Pancreas (tissue), 10 donors: ENCODE results near the gene FURIN. TPM values are rescaled to one million over a fixed set of nuclear protein-coding genes. Genes with fewer than 3 reads are reported as not detected.
A peak's percentile ranks its signal among the peaks of the same experiment; 100 is the strongest.

ENCODE experiments used
- ATAC-seq, 4 donors: fragments of 200-7000 bp; cut with Tn5 transposase; one replicate each; pipeline versions ENCODE4 v1.8.0 to v1.9.1; 2020; ENCODE audit warnings: mild to moderate bottlenecking in 4 of 4, moderate library complexity in 4 of 4
- DNase-seq, 6 donors: peaks; one replicate each; pipeline ENCODE4 v3.0.0-alpha.2; 2020
- FAIRE-seq: peaks from 2 replicates; lab custom pipeline; 2012; peaks lifted over from hg19 to GRCh38; lab: Jason Lieb, UNC
- H3K27ac ChIP-seq, 4 donors: fragments of 200-600 bp; sonication (generic); 1 replicate in 3 of 4; 2 replicates in 1 of 4; pipeline versions ENCODE4 v1.5.0 to v1.8.0; 2020
- H3K27me3 ChIP-seq, 4 donors: fragments of 200-600 bp; one replicate each; pipeline ENCODE4 v1.8.0; 2021
- H3K36me3 ChIP-seq, 3 donors: fragments of 200-600 bp; sonication (generic) in 1 of 3; one replicate each; pipeline versions ENCODE4 v1.5.0 to v1.8.0; 2020 to 2021
- H3K4me1 ChIP-seq, 3 donors: fragments of 200-600 bp; one replicate each; pipeline ENCODE4 v1.8.0; 2021
- H3K4me3 ChIP-seq, 4 donors: fragments of 200-600 bp; sonication (generic) in 2 of 4; one replicate each; pipeline versions ENCODE4 v1.5.0 to v1.8.0; 2020 to 2021
- H3K9me3 ChIP-seq, 4 donors: fragments of 200-600 bp; one replicate each; pipeline ENCODE4 v1.8.0; 2021
- WGBS, 2 donors: extraction: QIAGEN DNeasy Blood & Tissue Kit; methylation state at CpG; one replicate each; pipeline ENCODE4 v1.1.7; 2013; 5-methylcytosine and 5-hydroxymethylcytosine counted together
- intact Hi-C, 3 donors: fragments of 100-400 bp; cut with DNase I; formaldehyde crosslinking; loops; one replicate each; pipeline versions ENCODE4 v1.11.1 to v1.14.2; 2022
- polyA plus RNA-seq, 2 donors: library from polyadenylated mRNA; stranded (reverse); fragments of 200-250 nt; gene quantifications; one replicate each; pipeline ENCODE4 v1.2.3, GENCODE V29; 2013
- total RNA-seq, 6 donors: library from RNA; stranded (reverse); fragmentation: NEBNext Ultra II Directional in 4 of 6; extraction: Animal tissue kit (Norgen Biotek cat#: 25700) in 4 of 6; gene quantifications; one replicate each; pipeline versions ENCODE4 v1.2.1 to v1.2.4, GENCODE V29; 2021 to 2023
- TF ChIP-seq, protein P1 (sequence below), 4 donors: fragments of 200-600 bp; sonication (generic) in 3 of 4; IDR thresholded peaks; one replicate each; pipeline versions ENCODE4 v1.5.0 to v1.8.0; 2021; ENCODE audit warnings: antibody characterized with exemption in 4 of 4
- donor health status: healthy with polysubstance abuse.
- donor health status: DM: no; HTN: no; CAD: no; lungs with moderate emphysema.
- donor health status: DM: no; HTN: no; CAD: no.
- donor health status: control.
- donor health status: control.
- donor health status: Bipolar disorder and iron deficiency.
- donor health status: DM: yes; HTN: yes; CAD: no.
- donor health status: DM: no; HTN: no; CAD: no.
- donor health status: DM: no; HTN: no; CAD: no.
- donor health status: DM: yes; HTN: yes; CAD: no.

Gene FURIN
- total and polyA plus RNA-seq, 8 donors, result 50.3 to 106 (median 84.2) TPM

DNA sequence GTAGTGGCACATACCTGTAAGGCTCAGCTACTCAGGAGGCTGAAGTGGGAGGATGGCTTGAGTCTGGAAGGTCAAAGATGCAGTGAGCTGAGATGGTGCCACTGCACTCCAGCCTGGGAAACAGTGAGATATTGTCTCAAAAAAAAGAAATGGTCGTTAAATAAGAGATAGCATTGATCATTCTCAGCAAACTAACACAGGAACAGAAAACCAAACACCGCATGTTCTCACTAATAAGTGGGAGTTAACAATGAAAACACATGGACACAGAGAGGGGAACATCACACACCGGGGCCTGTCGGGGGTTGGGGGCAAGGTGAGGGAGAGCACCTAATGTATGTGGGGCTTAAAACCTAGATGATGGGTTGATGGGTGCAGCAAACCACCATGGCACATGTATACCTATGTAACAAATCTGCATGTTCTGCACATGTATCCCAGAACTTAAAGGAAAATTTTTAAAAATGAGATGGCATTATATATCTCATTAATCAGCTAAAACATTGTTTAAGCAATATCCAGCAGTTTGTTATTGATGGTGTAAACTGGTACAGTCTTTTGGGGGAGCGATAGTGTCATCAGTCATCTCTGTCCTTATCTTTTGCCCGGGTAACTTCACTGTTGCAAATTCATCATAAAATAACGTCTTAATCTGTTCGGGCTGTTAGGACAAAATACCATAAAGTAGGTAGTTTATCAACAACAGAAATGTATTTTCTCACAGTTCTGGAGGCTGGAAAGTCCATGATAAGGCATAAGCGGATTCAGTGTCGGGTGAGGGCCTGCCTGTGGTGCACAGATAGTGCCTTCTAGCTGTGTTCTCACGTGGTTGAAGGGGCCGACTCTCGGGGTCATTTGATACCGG, 33.0 kb downstream of the FURIN start:
- Histone ChIP-seq H3K27me3 (no peaks in the 10 kb centered on the region), H3K4me1 (peaks cover 10 to 33% (median 15%) of the 10 kb centered on the region in 3 donors), H3K27ac (peak overlapping the region; percentile 80 to 92 (median 86)), H3K36me3 (peaks cover 0 to 7% (median under 1%) of the 10 kb centered on the region in 3 donors), H3K9me3 (no peaks in the 10 kb centered on the region), H3K4me3 (peak overlapping the region in 3 of 4 donors; percentile 18 to 82 (median 63))
- FAIRE-seq, result no peak
- intact Hi-C loops, result no loop called here
- ATAC-seq, result no peak
- DNase-seq, result peak in 1 of 6 donors; percentile 23
- TF ChIP-seq, protein P1, sequence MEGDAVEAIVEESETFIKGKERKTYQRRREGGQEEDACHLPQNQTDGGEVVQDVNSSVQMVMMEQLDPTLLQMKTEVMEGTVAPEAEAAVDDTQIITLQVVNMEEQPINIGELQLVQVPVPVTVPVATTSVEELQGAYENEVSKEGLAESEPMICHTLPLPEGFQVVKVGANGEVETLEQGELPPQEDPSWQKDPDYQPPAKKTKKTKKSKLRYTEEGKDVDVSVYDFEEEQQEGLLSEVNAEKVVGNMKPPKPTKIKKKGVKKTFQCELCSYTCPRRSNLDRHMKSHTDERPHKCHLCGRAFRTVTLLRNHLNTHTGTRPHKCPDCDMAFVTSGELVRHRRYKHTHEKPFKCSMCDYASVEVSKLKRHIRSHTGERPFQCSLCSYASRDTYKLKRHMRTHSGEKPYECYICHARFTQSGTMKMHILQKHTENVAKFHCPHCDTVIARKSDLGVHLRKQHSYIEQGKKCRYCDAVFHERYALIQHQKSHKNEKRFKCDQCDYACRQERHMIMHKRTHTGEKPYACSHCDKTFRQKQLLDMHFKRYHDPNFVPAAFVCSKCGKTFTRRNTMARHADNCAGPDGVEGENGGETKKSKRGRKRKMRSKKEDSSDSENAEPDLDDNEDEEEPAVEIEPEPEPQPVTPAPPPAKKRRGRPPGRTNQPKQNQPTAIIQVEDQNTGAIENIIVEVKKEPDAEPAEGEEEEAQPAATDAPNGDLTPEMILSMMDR (IDR thresholded peaks at IDR 0.05), result no peak
- 31 to 33% methylated on average over 14 of the region's 14 CpGs for WGBS, 2 donors

DNA sequence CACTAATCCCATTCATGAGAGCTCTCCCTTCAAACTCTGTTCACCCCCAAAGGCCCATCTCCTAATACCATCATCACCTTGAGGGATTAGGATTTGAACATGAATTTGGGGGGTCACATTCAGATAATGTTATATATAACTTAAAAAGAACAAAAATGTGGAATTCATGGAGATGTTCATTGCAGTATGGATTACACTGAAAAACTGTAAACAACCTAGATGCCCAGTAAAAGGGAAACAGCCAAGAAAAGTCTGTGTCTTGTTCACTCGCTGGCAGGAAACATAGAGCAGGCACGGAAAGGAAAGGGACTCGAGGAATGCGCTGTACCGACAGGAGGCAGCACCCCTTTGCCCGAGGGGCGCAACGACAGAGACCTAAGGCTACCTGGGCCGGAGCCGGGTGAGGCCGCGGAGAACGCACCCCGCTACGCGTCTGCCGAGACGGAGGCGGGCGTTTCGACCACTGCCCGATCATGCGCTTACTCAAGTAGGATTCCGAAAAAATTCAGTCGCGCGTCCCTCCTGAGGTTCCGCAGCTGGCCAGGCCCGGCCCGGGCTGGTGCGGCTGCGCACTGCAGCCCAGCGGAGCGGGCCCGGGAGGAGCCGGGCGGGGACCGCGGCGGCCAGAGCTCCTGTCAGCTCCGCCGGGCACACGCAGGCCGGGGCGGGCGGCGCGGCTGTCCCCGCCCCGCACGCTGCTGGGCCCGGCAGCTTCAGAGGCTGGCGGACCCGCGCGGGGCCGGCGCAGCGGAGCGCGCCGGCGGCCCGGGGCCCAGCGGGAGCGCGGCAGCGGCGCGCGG, 33.9 kb downstream of the FURIN start:
- intact Hi-C loops, result no loop called here
- no peaks in the 10 kb centered on the region for H3K9me3 ChIP-seq
- FAIRE-seq, result no peak

DNA sequence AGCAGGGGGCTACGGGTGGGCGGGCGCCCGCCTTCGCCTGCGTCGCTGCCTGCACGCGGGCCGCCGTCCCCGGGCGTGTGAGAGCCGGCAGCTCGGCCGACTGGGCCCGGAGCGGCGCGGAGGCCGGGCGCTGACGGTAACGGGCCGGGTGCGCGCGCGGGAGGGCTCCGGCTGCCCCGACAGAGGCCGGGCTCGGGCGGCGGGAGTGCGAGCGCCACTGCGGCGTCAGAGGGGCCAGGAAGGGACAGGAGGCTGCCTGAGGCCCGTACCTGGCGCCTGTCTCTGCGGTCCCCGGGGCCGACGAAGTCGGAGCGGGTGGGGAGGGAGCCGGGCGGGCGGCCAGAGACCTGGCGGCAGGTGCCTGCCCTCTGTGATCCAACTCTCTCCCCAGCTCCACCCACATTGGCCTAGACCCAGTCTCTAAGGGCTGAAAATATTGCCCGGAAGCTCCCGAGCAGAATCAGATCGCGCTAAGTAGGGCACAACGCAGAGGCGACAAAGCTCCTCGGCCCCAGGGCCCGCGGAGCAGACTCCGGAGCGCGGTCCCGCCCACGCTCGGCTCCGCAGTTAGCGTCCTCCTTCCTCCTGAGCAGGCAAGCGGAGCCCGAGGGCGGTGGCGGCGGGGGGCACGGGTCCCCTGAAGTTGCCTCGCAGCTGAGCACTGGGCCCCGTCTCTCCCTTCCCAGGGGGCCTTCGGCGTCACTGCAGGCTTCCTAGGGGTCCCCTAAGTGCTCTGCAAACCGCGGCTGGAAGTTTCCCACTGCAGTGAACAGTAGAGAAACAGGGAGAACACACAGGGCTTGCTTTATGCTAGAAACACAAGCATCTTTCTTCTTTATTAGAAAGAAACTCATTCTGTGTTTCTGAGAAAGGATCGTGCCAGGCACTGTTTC, 34.7 kb downstream of the FURIN start, which contains the start of gene MAN2A2:
Gene MAN2A2 (plus strand): TSS at position 463 of the 893 bp plus-strand sequence. CDS start 906 bp downstream, outside the sequence.
- Histone ChIP-seq H3K27ac (peak within 1 kb of the TSS; percentile 80 to 93 (median 92)), H3K27me3 (no peaks in the 10 kb centered on the region), H3K9me3 (no peaks in the 10 kb centered on the region), H3K4me1 (peaks cover 10 to 41% (median 22%) of the 10 kb centered on the region in 3 donors), H3K4me3 (peak within 1 kb of the TSS; percentile 51 to 82 (median 61)), H3K36me3 (peaks cover 0 to 12% (median 10%) of the 10 kb centered on the region in 3 donors)
- FAIRE-seq (no peak), DNase-seq (peak; percentile 87 to 95 (median 92)), ATAC-seq (peak; percentile 67 to 75 (median 72))
- TF ChIP-seq, protein P1 (IDR thresholded peaks at IDR 0.05), result no peak
- 0% methylated on average over 55 to 81 of the region's 81 CpGs for WGBS, 2 donors
- intact Hi-C loops, result no loop called here

More for the DNA sequence above, 33.9 kb downstream of the FURIN start:
- Histone ChIP-seq H3K27ac (peak overlapping the region; percentile 80 to 92 (median 86)), H3K4me1 (peaks cover 10 to 41% (median 22%) of the 10 kb centered on the region in 3 donors), H3K4me3 (peak overlapping the region; percentile 18 to 82 (median 57)), H3K27me3 (no peaks in the 10 kb centered on the region), H3K36me3 (peaks cover 0 to 9% (median 9%) of the 10 kb centered on the region in 3 donors)
- 0% methylated on average over 46 to 71 of the region's 71 CpGs for WGBS, 2 donors
- ATAC-seq, result peak; percentile 74 to 87 (median 78)
- DNase-seq, result peak; percentile 74 to 90 (median 84)
- TF ChIP-seq, protein P1 (IDR thresholded peaks at IDR 0.05), result peak in 3 of 4 donors; percentile 54 to 73 (median 71)
